HEK293T (cell line): ENCODE data around the gene DPRX.
A peak's percentile ranks its signal among the peaks of the same experiment; 100 is the strongest.

Source experiments
- CTCF ChIA-PET: fragments of 350-600 bp; formaldehyde crosslinking; extraction: SDS; loops from one replicate; lab custom pipeline; 2021; ENCODE audit warnings: antibody characterized with exemption, inconsistent platforms; lab: Yijun Ruan, JAX
- POLR2A ChIA-PET: fragments of 350-600 bp; formaldehyde crosslinking; extraction: SDS; loops from one replicate; lab custom pipeline; 2020; ENCODE audit warnings: antibody characterized with exemption, inconsistent platforms; lab: Yijun Ruan, JAX
- DNase-seq: peaks from one replicate; pipeline ENCODE4 v3.0.0; 2012; ENCODE audit warnings: mixed read lengths; ENCODE audit errors: extremely low spot score
- ARNT ChIP-seq: fragments of 450-650 bp; IDR thresholded peaks from 2 replicates; pipeline ENCODE4 v1.6.1; 2017; ENCODE audit warnings: mild to moderate bottlenecking
- BHLHE40 ChIP-seq: fragments of 450-650 bp; IDR thresholded peaks from 2 replicates; pipeline ENCODE4 v1.6.1; 2016; ENCODE audit warnings: mild to moderate bottlenecking, moderate library complexity, borderline replicate concordance
- CTBP1 ChIP-seq: fragments of 450-650 bp; IDR thresholded peaks from 2 replicates; pipeline ENCODE4 v1.6.1; 2016; ENCODE audit warnings: borderline replicate concordance
- ELF4 ChIP-seq: fragments of 450-650 bp; IDR thresholded peaks from 2 replicates; pipeline ENCODE4 v1.6.1; 2017; ENCODE audit warnings: antibody characterized with exemption
- FOXA1 ChIP-seq: fragments of 450-650 bp; IDR thresholded peaks from 2 replicates; pipeline ENCODE4 v1.6.1; 2016; ENCODE audit warnings: mild to moderate bottlenecking
- FOXK2 ChIP-seq: fragments of 450-650 bp; IDR thresholded peaks from 2 replicates; pipeline ENCODE4 v1.6.1; 2016; ENCODE audit warnings: mild to moderate bottlenecking
- FOXM1 ChIP-seq: fragments of 450-650 bp; IDR thresholded peaks from 2 replicates; pipeline ENCODE4 v1.6.1; 2017; ENCODE audit warnings: mild to moderate bottlenecking, borderline replicate concordance
- HDGF ChIP-seq: fragments of 450-650 bp; IDR thresholded peaks from 2 replicates; pipeline ENCODE4 v1.6.1; 2017; ENCODE audit warnings: antibody characterized with exemption, borderline replicate concordance
- L3MBTL2 ChIP-seq: fragments of 450-650 bp; conservative IDR thresholded peaks from 2 replicates; pipeline ENCODE4 v1.6.1; 2016; ENCODE audit warnings: mild to moderate bottlenecking
- LEF1 ChIP-seq: fragments of 450-650 bp; IDR thresholded peaks from 2 replicates; pipeline ENCODE4 v1.6.1; 2017; ENCODE audit warnings: mild to moderate bottlenecking, borderline replicate concordance
- NFRKB ChIP-seq: fragments of 450-650 bp; IDR thresholded peaks from 2 replicates; pipeline ENCODE4 v1.6.1; 2016; ENCODE audit warnings: mild to moderate bottlenecking, moderate library complexity
- PKNOX1 ChIP-seq: fragments of 450-650 bp; IDR thresholded peaks from 2 replicates; pipeline ENCODE4 v1.6.1; 2016
- SP1 ChIP-seq: fragments of 450-650 bp; IDR thresholded peaks from 2 replicates; pipeline ENCODE4 v1.6.1; 2017
- SUZ12 ChIP-seq: fragments of 450-650 bp; IDR thresholded peaks from 2 replicates; pipeline ENCODE4 v1.6.1; 2016; ENCODE audit warnings: mild to moderate bottlenecking
- TARDBP ChIP-seq: fragments of 450-650 bp; IDR thresholded peaks from 2 replicates; pipeline ENCODE4 v1.6.1; 2016
- ZNF384 ChIP-seq: fragments of 450-650 bp; IDR thresholded peaks from 2 replicates; pipeline ENCODE4 v1.6.1; 2016

DPRX gene

DNA sequence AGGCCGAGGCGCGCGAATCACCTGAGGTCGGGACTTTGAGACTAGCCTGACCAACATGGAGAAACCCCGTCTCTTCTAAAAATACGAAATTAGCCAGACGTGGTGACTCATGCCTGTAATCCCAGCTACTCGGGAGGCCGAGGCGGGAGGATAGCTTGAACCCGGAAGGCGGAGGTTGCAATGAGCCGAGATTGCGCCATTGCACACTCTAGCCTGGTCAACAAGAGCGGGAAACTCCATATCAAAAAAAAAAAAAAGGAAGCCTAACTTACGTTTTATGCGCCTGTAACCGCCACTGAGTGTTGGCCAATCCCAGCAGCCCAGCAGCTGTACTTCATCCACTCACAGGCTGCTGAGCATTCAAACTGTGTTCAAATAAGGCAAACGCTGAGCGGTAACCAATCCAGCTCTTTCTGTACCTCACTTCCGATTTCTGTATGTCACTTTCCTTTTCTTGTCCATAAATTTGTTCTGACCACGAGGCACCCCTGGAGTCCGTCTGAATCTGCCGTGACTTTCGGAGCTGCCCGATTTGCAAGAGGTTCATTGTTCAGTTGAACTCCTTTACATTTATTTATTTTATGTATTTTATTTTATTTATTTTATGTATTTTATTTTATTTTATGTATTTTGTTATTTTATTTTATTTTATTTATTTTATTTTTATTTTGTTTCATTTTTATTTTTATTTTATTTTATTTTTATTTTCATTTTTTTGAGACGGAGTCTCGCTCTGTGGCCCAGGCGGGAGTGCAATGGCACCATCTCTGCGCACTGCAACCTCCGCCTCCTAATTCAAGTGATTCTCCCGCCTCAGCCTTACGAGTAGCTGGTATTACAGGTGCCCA lies 18.2 kb downstream of the DPRX start:
- POLR2A ChIA-PET: no interaction called here
- CTCF ChIA-PET: no interaction called here
- TF ChIP-seq BHLHE40: no peak
- TF ChIP-seq NFRKB: no peak
- TF ChIP-seq FOXA1: no peak
- no peak for TF ChIP-seq TARDBP
- TF ChIP-seq LEF1: no peak
- DNase-seq: no peak

GRCh38 chr19:53652476-53652875 lies 20.7 kb downstream of the DPRX start:
- DNase-seq: no peak
- CTCF ChIA-PET: no interaction called here
- TF ChIP-seq PKNOX1 (no peak), FOXM1 (no peak), BHLHE40 (no peak), FOXA1 (no peak), ELF4 (no peak), SP1 (no peak), CTBP1 (no peak)
- POLR2A ChIA-PET: no interaction called here

DNA sequence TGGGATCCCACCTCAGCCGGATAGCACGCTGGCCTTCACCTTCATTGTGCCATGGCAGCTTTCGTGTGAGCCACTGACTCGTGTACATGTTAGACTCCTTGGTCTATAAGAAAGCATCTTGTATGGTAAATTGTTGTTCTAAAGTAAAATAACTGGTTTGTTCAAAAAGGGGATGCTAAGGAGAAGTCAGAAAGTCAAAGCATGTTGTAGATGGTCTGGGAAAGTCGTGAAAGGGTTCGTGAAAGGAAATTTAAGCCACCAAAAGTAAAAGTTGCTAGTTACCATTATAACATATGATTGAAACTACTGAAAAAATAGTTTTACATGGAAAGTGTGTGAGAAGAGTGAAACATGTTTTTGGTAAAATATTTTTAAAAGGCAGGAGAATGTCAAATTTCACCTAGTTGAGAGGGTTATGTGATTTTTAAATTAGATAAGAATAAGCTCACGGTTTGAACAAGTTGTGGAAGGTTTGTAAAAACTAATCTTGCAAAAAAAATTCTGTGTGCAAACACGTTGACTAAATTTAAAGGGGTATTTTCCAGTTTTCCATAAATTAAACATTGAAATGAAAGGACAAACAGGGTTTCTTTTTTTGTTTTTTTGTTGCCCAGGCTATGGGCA lies 23.4 kb downstream of the DPRX start:
- TF ChIP-seq FOXK2 (no peak), TARDBP (no peak), FOXA1 (no peak), PKNOX1 (no peak), L3MBTL2 (no peak), SUZ12 (no peak)
- POLR2A ChIA-PET: no interaction called here
- CTCF ChIA-PET: no interaction called here
- DNase-seq: no peak

DNA sequence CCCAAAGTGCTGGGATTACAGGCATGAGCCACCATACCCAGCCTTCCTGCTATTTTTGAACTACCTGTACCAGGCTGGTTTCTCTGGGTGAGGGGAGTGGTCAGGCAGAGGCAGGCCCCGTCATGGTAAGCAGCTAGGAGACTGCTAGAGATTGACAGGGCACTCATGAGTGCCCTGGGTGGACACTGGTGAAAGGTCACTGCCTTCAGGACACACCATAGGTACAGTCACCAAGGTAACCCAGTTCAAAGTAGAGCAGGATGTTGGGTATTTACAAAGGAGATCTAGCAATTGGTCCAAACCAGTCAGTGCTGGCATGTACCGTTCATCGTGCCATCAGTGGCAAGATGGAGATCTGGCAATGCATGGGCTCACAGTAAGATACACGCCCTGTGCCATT lies 25.5 kb downstream of the DPRX start:
- ChIA-PET POLR2A (no interaction called here), CTCF (no interaction called here)
- TF ChIP-seq SP1: no peak
- TF ChIP-seq FOXM1: no peak
- TF ChIP-seq CTBP1: no peak
- no peak for TF ChIP-seq BHLHE40
- TF ChIP-seq TARDBP: no peak
- TF ChIP-seq LEF1: no peak
- no peak for TF ChIP-seq NFRKB
- DNase-seq: no peak

- CTCF ChIA-PET: no interaction called here
Measured at GRCh38 chr19:53657778-53658177, 26.0 kb downstream of the DPRX start.

DNA sequence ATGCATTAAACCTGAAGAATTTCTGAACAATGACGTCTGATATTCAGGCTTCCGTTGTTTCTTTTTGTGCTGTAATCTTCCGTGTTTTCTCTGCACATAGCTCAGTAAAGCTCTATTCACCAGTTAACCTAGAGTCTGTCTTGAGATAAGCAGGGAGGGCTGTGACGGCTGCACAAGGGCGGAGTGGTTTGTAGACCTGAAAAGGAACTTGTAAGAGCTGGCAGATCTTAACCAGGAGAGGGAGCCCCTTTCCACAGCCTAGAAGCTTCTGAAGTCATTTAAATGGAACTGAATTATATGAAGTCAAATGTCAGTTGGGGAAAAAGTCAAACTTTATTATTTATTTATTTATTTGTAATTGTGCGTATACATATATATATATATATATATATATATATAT lies 27.5 kb downstream of the DPRX start:
- ChIA-PET POLR2A (no interaction called here), CTCF (no interaction called here)
- peak; percentile 10 for DNase-seq
- TF ChIP-seq ARNT (no peak), FOXA1 (no peak), SUZ12 (no peak), LEF1 (no peak), FOXK2 (no peak), CTBP1 (no peak), HDGF (no peak), FOXM1 (no peak), L3MBTL2 (no peak), BHLHE40 (no peak), ELF4 (no peak), SP1 (no peak), NFRKB (no peak), ZNF384 (no peak), PKNOX1 (no peak), TARDBP (no peak)

More at GRCh38 chr19:53657778-53658177, 26.0 kb downstream of the DPRX start:
- no peak for DNase-seq
- TF ChIP-seq FOXA1 (no peak), ZNF384 (no peak), BHLHE40 (no peak), LEF1 (no peak), NFRKB (no peak), L3MBTL2 (no peak), PKNOX1 (no peak)
- POLR2A ChIA-PET: no interaction called here
